ENCODE data around the gene FGF21.

Gene FGF21

DNA sequence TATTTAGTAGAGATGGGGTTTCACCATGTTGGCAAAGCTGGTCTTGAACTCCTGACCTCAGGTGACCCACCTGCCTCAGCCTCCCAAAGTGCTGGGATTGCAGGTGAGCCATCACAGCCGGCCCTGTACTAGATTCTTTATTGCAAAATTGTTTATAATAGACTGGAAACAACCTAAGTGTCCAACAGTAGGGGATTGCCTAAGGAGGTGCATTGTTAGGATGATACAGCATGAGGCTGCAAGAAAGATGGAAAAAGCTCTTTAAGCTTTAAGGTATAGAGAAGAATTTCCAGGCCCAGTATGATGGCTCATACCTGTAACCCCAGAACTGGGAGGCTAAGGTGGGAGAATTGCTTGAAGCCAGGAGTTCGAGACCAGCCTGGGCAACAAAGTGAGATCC, 47.3 kb downstream of the FGF21 start:
- TF ChIP-seq TAF1 (IDR thresholded peaks at IDR 0.05; ENCODE audit: borderline replicate concordance, insufficient read depth, low read length) (no peak), FOXP2 (optimal IDR thresholded peaks at IDR 0.05; ENCODE audit: borderline replicate concordance, extremely low read depth, extremely low read length, insufficient read depth) (no peak), SIN3A (IDR thresholded peaks at IDR 0.05; ENCODE audit: borderline replicate concordance, insufficient read depth, low read length) (no peak), POLR2AphosphoS5 (IDR thresholded peaks at IDR 0.05; ENCODE audit: low read depth, low read length) (no peak)
- TF ChIP-seq, protein P1, sequence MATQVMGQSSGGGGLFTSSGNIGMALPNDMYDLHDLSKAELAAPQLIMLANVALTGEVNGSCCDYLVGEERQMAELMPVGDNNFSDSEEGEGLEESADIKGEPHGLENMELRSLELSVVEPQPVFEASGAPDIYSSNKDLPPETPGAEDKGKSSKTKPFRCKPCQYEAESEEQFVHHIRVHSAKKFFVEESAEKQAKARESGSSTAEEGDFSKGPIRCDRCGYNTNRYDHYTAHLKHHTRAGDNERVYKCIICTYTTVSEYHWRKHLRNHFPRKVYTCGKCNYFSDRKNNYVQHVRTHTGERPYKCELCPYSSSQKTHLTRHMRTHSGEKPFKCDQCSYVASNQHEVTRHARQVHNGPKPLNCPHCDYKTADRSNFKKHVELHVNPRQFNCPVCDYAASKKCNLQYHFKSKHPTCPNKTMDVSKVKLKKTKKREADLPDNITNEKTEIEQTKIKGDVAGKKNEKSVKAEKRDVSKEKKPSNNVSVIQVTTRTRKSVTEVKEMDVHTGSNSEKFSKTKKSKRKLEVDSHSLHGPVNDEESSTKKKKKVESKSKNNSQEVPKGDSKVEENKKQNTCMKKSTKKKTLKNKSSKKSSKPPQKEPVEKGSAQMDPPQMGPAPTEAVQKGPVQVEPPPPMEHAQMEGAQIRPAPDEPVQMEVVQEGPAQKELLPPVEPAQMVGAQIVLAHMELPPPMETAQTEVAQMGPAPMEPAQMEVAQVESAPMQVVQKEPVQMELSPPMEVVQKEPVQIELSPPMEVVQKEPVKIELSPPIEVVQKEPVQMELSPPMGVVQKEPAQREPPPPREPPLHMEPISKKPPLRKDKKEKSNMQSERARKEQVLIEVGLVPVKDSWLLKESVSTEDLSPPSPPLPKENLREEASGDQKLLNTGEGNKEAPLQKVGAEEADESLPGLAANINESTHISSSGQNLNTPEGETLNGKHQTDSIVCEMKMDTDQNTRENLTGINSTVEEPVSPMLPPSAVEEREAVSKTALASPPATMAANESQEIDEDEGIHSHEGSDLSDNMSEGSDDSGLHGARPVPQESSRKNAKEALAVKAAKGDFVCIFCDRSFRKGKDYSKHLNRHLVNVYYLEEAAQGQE (IDR thresholded peaks at IDR 0.05; ENCODE audit: insufficient read depth in 1 of 2, low read depth in 2 of 2, low read length in 2 of 2) = no peak

DNA sequence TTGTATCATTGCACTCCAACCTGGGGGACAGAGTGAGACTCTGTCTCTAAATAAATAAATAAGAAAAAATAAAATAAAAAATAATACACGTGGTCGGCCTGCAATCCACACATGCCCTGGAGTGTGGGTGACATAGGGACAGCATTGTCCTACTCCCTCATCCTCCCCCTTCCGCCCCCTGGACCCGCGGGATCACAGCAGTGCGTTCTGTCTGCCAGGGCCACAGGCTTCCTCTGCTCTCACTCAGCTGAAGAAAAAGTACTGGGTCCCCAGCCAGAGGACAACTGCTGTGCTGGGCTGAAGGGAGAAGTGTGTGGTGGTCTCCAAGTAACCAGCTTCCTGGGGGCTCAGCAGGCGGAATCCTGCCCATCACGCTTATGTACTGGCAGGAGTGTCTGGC, 49.2 kb downstream of the FGF21 start:
- TF ChIP-seq, protein P1 (IDR thresholded peaks at IDR 0.05; ENCODE audit: insufficient read depth in 1 of 2, low read depth in 2 of 2, low read length in 2 of 2) = no peak
- TF ChIP-seq SIN3A (IDR thresholded peaks at IDR 0.05; ENCODE audit: borderline replicate concordance, insufficient read depth, low read length) (no peak), FOXP2 (optimal IDR thresholded peaks at IDR 0.05; ENCODE audit: borderline replicate concordance, extremely low read depth, extremely low read length, insufficient read depth) (no peak), POLR2AphosphoS5 (IDR thresholded peaks at IDR 0.05; ENCODE audit: low read depth, low read length) (no peak), TAF1 (IDR thresholded peaks at IDR 0.05; ENCODE audit: borderline replicate concordance, insufficient read depth, low read length) (no peak)

DNA sequence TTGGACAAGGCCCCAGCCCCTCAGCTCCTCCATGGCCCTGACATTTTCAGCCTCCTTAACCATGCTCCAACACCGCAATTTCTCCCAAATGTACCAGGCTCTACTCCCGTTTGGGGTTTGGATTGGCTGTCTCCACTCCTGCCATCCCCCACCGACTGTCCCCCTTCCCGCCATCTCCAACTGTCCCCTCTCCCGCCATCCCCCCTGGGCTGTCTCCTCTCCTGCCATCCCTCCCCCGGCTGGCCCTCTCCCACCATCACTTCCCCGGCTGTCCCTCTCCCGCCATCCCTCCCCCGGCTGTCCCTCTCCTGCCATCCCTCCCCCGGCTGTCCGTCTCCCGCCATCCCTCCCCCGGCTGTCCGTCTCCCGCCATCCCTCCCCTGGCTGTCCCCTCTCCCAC, 50.1 kb downstream of the FGF21 start:
- TF ChIP-seq SIN3A (IDR thresholded peaks at IDR 0.05; ENCODE audit: borderline replicate concordance, insufficient read depth, low read length) (no peak), FOXP2 (optimal IDR thresholded peaks at IDR 0.05; ENCODE audit: borderline replicate concordance, extremely low read depth, extremely low read length, insufficient read depth) (no peak), TAF1 (IDR thresholded peaks at IDR 0.05; ENCODE audit: borderline replicate concordance, insufficient read depth, low read length) (no peak), POLR2AphosphoS5 (IDR thresholded peaks at IDR 0.05; ENCODE audit: low read depth, low read length) (no peak)
- TF ChIP-seq, protein P1 (IDR thresholded peaks at IDR 0.05; ENCODE audit: insufficient read depth in 1 of 2, low read depth in 2 of 2, low read length in 2 of 2) = no peak

GRCh38 chr19:48806518-48806817, 51.1 kb downstream of the FGF21 start:
- TF ChIP-seq, protein P1 (IDR thresholded peaks at IDR 0.05; ENCODE audit: insufficient read depth in 1 of 2, low read depth in 2 of 2, low read length in 2 of 2) = no peak
- TF ChIP-seq FOXP2 (optimal IDR thresholded peaks at IDR 0.05; ENCODE audit: borderline replicate concordance, extremely low read depth, extremely low read length, insufficient read depth) (no peak), POLR2AphosphoS5 (IDR thresholded peaks at IDR 0.05; ENCODE audit: low read depth, low read length) (no peak), SIN3A (IDR thresholded peaks at IDR 0.05; ENCODE audit: borderline replicate concordance, insufficient read depth, low read length) (no peak), TAF1 (IDR thresholded peaks at IDR 0.05; ENCODE audit: borderline replicate concordance, insufficient read depth, low read length) (no peak)
